Measurements from ENCODE around the gene UTP4.

DNA sequence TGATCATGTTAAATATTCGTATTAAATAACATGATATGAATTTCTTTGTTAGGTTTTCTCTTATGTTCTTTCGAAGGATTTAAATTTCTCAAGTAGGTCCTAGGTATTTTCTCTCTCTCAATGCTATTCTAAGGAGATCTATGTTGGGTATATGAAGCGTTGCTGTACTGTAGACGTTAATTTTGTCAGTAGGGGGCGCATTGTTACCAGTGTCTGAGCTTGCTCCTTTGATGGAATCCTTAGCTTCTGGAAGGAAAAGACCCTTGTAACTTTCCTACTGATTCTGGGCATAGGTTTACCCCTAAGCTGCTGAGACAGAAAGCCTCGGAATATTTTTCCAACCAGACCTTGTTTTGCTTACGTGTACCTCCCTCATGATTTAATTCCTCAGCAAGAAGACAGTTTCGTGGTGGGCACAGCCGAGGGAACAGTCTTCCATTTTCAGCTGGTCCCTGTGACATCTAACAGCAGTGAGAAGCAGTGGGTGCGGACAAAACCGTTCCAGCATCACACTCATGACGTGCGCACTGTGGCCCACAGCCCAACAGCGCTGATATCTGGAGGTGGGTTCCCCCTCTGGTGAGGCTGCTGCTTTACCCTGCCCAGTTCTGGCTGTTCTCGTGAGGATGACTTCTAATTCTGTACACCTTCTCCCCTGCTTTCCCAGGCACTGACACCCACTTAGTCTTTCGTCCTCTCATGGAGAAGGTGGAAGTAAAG is 17.9 kb downstream of the UTP4 start:
- no peak for TF ChIP-seq POLR2A (IDR thresholded peaks at IDR 0.05)
- TF ChIP-seq, protein P1, sequence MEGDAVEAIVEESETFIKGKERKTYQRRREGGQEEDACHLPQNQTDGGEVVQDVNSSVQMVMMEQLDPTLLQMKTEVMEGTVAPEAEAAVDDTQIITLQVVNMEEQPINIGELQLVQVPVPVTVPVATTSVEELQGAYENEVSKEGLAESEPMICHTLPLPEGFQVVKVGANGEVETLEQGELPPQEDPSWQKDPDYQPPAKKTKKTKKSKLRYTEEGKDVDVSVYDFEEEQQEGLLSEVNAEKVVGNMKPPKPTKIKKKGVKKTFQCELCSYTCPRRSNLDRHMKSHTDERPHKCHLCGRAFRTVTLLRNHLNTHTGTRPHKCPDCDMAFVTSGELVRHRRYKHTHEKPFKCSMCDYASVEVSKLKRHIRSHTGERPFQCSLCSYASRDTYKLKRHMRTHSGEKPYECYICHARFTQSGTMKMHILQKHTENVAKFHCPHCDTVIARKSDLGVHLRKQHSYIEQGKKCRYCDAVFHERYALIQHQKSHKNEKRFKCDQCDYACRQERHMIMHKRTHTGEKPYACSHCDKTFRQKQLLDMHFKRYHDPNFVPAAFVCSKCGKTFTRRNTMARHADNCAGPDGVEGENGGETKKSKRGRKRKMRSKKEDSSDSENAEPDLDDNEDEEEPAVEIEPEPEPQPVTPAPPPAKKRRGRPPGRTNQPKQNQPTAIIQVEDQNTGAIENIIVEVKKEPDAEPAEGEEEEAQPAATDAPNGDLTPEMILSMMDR (IDR thresholded peaks at IDR 0.05 in 8 of 11, conservative IDR thresholded peaks at IDR 0.05 in 3 of 11) = peak; percentile 47 to 89 (median 80)
